GM06990 (cell line): ENCODE measurements around the gene C2CD3.

Experiments used
- DNase-seq: peaks from one replicate; pipeline ENCODE4 v3.0.0-alpha.2; 2011; ENCODE audit not compliant: insufficient read length; ENCODE audit errors: extremely low read depth
- H3K27me3 ChIP-seq: replicated peaks from 2 replicates; pipeline ENCODE4 v1.6.0; 2011; ENCODE audit warnings: low read length; ENCODE audit not compliant: control insufficient read depth, insufficient read depth
- H3K36me3 ChIP-seq: 2 replicates; pipeline ENCODE4 v1.5.1; 2011; ENCODE audit warnings: low read length; ENCODE audit not compliant: control insufficient read depth, insufficient read depth
- H3K4me3 ChIP-seq: replicated peaks from 2 replicates; pipeline ENCODE4 v1.5.1; 2011; ENCODE audit warnings: low read depth, mild to moderate bottlenecking, control low read depth, low read length
- CTCF ChIP-seq: IDR thresholded peaks from 2 replicates; pipeline ENCODE4 v1.5.1; 2011; ENCODE audit warnings: low read length, control low read depth, mild to moderate bottlenecking, inconsistent platforms; ENCODE audit not compliant: insufficient read depth, poor library complexity, severe bottlenecking

Gene C2CD3

GRCh38 chr11:74033046-74033445, 137.8 kb downstream of the C2CD3 start:
- no peaks in the 10 kb centered on the region for H3K27me3 ChIP-seq
- no peak overlapping the region for H3K4me3 ChIP-seq
- no peak for TF ChIP-seq CTCF
- no peak for DNase-seq
- H3K36me3 ChIP-seq: peaks cover 14% of the 10 kb centered on the region

GRCh38 chr11:74030723-74031676, 139.8 kb downstream of the C2CD3 start:
- no peaks in the 10 kb centered on the region for H3K27me3 ChIP-seq
- H3K4me3 ChIP-seq: no peak overlapping the region
- H3K36me3 ChIP-seq: peaks cover 14% of the 10 kb centered on the region
- no peak for DNase-seq
- no peak for TF ChIP-seq CTCF

- no peak for TF ChIP-seq CTCF
- no peaks in the 10 kb centered on the region for H3K27me3 ChIP-seq
- no peak for DNase-seq
- H3K36me3 ChIP-seq: peaks cover 4% of the 10 kb centered on the region
- H3K4me3 ChIP-seq: no peak overlapping the region
Observed at GRCh38 chr11:74025467-74026166, 145.2 kb downstream of the C2CD3 start.

- no peaks in the 10 kb centered on the region for H3K27me3 ChIP-seq
- TF ChIP-seq CTCF: no peak
- DNase-seq: no peak
- H3K4me3 ChIP-seq: no peak overlapping the region
- H3K36me3 ChIP-seq: peaks cover 2% of the 10 kb centered on the region
Observed at GRCh38 chr11:74024261-74025029, 146.4 kb downstream of the C2CD3 start.

- H3K36me3 ChIP-seq: peaks cover under 1% of the 10 kb centered on the region
- no peaks in the 10 kb centered on the region for H3K27me3 ChIP-seq
- no peak overlapping the region for H3K4me3 ChIP-seq
- no peak for TF ChIP-seq CTCF
- no peak for DNase-seq
Observed at GRCh38 chr11:74023276-74023675, 147.5 kb downstream of the C2CD3 start.
